Measurements from ENCODE around the gene SLC39A9.
A peak's percentile ranks its signal among the peaks of the same experiment; 100 is the strongest.
"Not testable (repeated sequence)": the region's sequence is repeated elsewhere in the genome, so short reads cannot be mapped to it uniquely, and the experiment has no call there.

Gene SLC39A9

DNA sequence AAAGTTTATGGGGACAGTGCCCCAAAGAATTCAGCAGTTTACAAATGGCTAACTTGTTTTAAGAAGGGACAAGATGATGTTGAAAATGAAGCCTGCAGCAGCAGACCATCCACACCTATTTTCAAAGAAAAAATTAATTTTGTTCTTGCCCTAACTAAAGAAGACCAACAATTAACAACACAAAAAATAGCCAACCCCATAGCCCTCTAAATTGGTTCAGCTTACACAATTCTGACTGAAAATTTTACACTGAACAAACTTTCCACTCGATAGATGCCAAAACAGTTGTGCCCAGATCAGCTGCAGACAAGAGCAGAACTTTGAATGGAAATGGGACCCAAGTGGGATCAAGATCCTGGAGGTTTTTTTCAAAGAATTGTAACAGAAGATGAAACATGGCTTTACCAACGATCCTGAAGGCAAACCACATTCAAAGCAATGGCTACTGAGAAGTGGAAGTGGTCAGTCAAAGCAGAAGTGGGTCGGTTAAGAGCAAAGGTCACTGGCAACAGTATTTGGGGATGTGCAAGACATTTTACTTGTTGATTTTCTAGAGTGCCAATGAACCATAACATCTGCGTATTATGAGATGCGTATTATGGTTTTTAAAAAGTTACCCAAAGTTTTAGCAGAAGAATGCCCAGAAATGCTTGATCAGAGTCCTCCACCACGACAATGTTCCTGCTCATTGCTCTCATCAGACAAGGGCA lies 30.0 kb downstream of the SLC39A9 start:
- DNase-seq = no peak

DNA sequence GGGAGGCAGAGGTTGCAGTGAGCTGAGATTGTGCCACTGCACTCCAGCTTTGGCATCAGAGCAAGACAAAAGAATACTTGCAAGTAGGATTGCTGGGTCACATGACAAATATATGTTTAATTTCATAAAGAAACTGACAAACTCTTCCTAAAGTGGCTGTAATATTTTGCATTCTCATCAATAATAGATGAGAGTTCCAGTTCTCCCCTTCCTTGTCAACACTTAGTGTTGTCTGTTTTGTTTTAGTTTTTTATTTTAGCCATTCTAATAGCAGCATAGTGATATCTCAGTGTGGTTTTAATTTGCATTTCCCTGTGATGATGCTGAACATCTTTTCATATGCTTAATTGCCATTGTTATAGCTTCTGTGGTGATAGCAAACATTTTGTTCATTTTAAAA lies 31.2 kb downstream of the SLC39A9 start:
- DNase-seq = no peak

- no peak for DNase-seq
These were observed 31.9 kb downstream of the SLC39A9 start for GRCh38 chr14:69430306-69430939.

GRCh38 chr14:69432364-69432763 lies 33.9 kb downstream of the SLC39A9 start:
- no peak for DNase-seq

DNA sequence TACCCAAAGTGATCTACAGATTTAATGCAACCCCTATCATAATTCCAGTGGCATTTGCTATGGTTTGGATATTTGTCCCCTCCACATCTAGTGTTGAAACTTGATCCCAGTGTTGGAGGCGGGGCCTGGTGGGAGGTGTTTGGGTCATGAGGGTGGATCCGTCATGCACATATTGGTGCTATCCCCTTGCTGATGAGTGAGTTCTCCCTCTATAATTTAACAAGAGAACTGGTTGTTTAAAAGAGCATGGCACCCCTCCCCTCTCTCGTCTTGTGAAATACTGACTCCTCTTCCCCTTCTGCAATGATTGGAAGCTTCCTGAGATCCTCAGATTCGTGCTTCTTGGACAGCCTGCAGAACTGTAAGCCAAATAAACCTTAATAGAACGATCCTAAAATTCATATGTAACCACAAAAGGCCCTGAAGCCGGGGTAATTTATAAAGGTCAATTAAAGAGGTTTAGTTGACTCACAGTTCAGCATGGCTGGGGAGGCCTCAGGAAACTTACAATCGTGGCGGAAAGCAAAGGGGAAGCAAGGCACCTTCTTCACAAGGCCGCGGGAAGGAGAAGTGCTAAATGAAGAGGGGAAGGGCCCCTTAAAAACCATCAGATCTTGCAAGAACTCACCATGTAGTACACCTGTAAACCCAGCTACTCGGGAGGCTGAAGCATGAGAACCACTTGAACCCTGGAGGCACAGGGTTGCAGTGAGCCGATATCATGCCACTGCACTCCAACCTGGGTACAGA lies 41.2 kb downstream of the SLC39A9 start:
- no peak for DNase-seq

GRCh38 chr14:69441948-69442347 lies 43.5 kb downstream of the SLC39A9 start:
- no peak for DNase-seq

- no peak for DNase-seq
These were observed 44.9 kb downstream of the SLC39A9 start for GRCh38 chr14:69443296-69443805.

- DNase-seq = no peak
These were observed 50.7 kb downstream of the SLC39A9 start for GRCh38 chr14:69449216-69449615.

DNA sequence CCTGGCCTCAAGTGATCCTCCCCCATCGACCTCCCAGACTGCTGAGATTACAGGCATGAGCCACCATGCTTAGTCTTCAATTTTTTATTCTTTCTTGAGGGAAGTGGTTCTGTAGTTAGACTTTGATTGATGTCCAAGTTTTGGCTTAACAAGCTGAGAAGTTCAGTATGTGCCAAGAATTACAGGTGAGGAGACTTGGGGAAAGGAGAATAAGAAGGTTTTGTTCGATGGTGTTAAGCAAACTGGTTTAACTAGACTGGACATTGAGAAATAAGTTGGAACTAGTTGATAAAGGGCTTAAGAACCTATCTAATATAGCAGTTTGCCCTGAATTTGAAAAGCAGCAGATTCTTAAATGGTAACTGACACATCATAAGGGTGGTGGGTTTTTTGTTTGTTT lies 53.4 kb downstream of the SLC39A9 start:
- no peak for DNase-seq

DNA sequence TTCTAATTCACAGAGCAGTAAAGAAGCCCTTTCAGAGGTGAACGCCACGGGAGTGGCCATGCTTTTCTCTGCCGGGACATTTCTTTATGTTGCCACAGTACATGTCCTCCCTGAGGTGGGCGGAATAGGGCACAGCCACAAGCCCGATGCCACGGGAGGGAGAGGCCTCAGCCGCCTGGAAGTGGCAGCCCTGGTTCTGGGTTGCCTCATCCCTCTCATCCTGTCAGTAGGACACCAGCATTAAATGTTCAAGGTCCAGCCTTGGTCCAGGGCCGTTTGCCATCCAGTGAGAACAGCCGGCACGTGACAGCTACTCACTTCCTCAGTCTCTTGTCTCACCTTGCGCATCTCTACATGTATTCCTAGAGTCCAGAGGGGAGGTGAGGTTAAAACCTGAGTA lies 59.9 kb downstream of the SLC39A9 start:
- no peak for DNase-seq

- DNase-seq = no peak
These were observed 60.6 kb downstream of the SLC39A9 start for GRCh38 chr14:69459122-69459521.

- peak; percentile 53 to 63 for DNase-seq
These were observed 61.7 kb downstream of the SLC39A9 start for GRCh38 chr14:69460093-69460701.

DNA sequence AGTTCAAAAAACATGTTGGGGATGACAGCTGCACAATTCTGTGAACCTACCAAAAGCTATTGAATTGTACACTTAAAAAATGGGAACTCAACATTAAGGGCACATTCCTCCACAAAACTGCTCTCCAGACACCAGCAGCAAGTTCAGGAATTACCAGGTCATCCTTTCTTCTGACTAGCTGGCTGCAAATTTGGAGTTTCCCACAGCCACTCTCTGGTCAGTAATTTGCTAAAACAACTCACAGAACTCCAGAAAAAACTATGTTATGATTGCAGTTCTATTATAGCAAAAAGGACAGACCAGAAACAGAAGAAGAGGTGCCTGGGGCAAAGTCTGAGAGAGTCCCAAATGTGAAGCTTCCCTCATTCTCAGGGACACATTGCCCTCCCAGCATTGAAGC lies 65.9 kb downstream of the SLC39A9 start:
- DNase-seq = no peak

DNA sequence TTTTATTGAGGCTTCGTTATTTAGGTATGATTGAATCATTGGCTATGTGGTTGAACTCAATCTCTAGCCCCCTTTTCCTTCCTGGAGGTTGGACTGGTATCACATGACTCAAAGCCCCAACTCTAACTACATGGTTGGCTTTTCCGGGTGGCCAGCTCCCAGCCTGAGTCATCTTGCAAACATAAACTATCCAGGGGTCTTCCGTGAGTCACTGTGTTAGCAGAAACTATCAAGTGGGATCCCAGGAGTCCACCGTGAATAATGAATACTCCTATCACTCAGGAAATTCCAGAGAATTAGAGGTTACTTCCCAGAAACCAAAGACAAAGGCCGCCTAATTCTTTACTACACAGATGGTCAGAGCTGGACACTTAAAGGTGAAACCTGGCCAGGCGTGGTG lies 66.3 kb downstream of the SLC39A9 start:
- DNase-seq = no peak

DNA sequence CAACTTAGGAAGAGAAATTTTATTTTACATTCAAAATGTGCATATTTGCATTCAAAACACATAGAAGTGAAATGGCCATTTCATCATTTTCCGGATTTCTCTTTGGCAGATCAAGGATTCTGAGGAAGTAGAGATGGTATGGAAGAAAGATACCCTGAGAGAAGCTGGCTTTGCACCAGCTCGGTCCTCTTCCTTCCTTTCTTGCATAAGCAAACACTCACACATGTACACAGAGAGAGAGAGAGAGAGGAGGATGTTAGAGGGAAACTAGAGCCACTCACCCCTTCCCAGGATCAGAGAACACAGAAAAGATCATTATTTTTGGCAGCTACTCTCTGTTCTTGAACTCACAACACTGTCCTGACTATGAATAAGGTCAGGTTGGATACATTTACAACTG lies 70.5 kb downstream of the SLC39A9 start:
- no peak for DNase-seq

GRCh38 chr14:69471436-69471835 lies 72.9 kb downstream of the SLC39A9 start:
- DNase-seq = no peak

- DNase-seq = no peak
These were observed 73.4 kb downstream of the SLC39A9 start for GRCh38 chr14:69471916-69472315.

- no peak for DNase-seq
These were observed 74.8 kb downstream of the SLC39A9 start for GRCh38 chr14:69473260-69473659.

DNA sequence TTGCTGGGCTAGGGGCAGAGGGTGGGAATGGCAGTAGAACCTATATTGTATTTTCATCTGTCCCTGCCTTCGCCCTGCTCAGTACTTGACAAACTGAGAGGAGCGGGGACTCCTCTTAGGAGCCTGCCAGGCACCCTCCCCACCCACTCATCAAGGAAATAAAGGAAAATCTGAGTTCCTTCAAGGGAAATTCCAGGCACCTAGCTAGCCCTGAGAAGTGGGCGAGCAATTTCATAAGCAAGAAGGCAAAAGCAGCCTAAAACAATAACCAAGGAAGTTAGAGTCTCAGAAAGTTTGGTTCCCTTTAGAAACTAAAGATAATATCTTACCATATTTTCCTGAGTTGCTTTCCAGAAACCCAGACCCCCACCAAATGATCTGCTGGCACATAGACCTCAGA lies 75.5 kb downstream of the SLC39A9 start:
- no peak for DNase-seq

- DNase-seq = no peak
These were observed 76.8 kb downstream of the SLC39A9 start for GRCh38 chr14:69475194-69475818.

- DNase-seq = not testable (repeated sequence)
These were observed 78.4 kb downstream of the SLC39A9 start for GRCh38 chr14:69476824-69477450.

DNA sequence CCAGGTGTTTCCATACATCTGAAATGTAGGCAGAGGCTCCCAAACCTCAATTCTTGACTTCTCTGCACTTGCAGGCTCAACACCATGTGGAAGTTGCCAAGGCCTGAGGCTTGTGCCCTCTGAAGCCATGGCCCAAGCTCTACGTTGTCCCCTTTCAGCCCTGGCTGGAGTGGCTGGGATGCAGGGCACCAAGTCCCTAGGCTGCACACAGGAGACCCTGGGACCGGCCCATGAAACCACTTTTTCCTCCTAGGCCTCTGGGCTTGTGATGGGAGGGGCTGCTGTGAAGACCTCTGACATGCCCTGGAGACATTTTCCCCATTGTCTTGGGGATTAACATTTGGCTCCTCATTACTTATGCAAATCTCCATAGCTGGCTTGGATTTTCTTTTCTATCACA lies 79.6 kb downstream of the SLC39A9 start:
- not testable (repeated sequence) for DNase-seq

Measured in activated CD4-positive, alpha-beta T cell treated with anti-CD3 and anti-CD28 coated beads, Interleukin-2, amount 50 U/mL, for 48 hours (primary cell).